Mesenchymal stem cell (in vitro differentiated cells and primary cell): ENCODE results near the gene CCDC102A.
A peak's percentile ranks its signal among the peaks of the same experiment; 100 is the strongest.

Experiments
- DNase-seq: peaks from one replicate; pipeline ENCODE4 v3.0.0-alpha.2; 2013
- H2AFZ ChIP-seq: one replicate; pipeline ENCODE4 v1.6.1; 2013; ENCODE audit warnings: low read depth, mild to moderate bottlenecking, control low read depth, inconsistent platforms, low read length, moderate library complexity
- H2AK5ac ChIP-seq: 2 replicates; pipeline ENCODE4 v1.6.1; 2013; ENCODE audit warnings: low read length, moderate library complexity, mild to moderate bottlenecking, inconsistent platforms; ENCODE audit not compliant: severe bottlenecking
- H2BK120ac ChIP-seq: one replicate; pipeline ENCODE4 v1.6.1; 2013; ENCODE audit warnings: low read depth, mild to moderate bottlenecking, inconsistent platforms, low read length, moderate library complexity
- H2BK12ac ChIP-seq, 2 experiments: one replicate each; pipeline ENCODE4 v1.6.1; 2013; ENCODE audit warnings: inconsistent platforms in 2 of 2, low read length in 2 of 2, mild to moderate bottlenecking in 2 of 2, moderate library complexity in 2 of 2, control low read depth in 1 of 2
- H2BK15ac ChIP-seq: one replicate; pipeline ENCODE4 v1.6.1; 2013; ENCODE audit warnings: mild to moderate bottlenecking, low read depth, inconsistent platforms; ENCODE audit not compliant: poor library complexity, severe bottlenecking
- H2BK5ac ChIP-seq: 2 replicates; pipeline ENCODE4 v1.6.1; 2013; ENCODE audit warnings: low read depth, mild to moderate bottlenecking, low read length, control low read depth, inconsistent platforms; ENCODE audit not compliant: poor library complexity, severe bottlenecking
- H3K14ac ChIP-seq, 2 experiments: one replicate each; pipeline ENCODE4 v1.6.1; 2013; ENCODE audit warnings: inconsistent platforms in 2 of 2, low read length in 2 of 2, control low read depth in 1 of 2, mild to moderate bottlenecking in 1 of 2, moderate library complexity in 1 of 2
- H3K18ac ChIP-seq, 2 experiments: one replicate each; pipeline ENCODE4 v1.6.1; 2013; ENCODE audit warnings: inconsistent platforms in 2 of 2, low read length in 2 of 2, control low read depth in 1 of 2, low read depth in 1 of 2, mild to moderate bottlenecking in 1 of 2
- H3K23ac ChIP-seq, 2 experiments: one replicate each; pipeline ENCODE4 v1.6.1; 2013; ENCODE audit warnings: inconsistent platforms in 2 of 2, low read length in 2 of 2, mild to moderate bottlenecking in 2 of 2, moderate library complexity in 2 of 2, control low read depth in 1 of 2
- H3K27ac ChIP-seq: 2 replicates; pipeline ENCODE4 v1.5.1; 2013; ENCODE audit warnings: mild to moderate bottlenecking, moderate library complexity, low read length, control low read depth, inconsistent platforms; ENCODE audit not compliant: poor library complexity, severe bottlenecking
- H3K27me3 ChIP-seq, 2 experiments: 2 replicates each; pipeline versions ENCODE4 v1.6.1 to v1.7.0; 2013; ENCODE audit warnings: low read length in 2 of 2, mild to moderate bottlenecking in 2 of 2, moderate library complexity in 2 of 2, control low read depth in 1 of 2, inconsistent platforms in 1 of 2; ENCODE audit not compliant: control insufficient read depth in 1 of 2, insufficient read depth in 1 of 2
- H3K36me3 ChIP-seq, 2 experiments: 2 replicates each; pipeline versions ENCODE4 v1.6.1 to v1.7.0; 2013; ENCODE audit warnings: low read length in 2 of 2, control low read depth in 1 of 2, inconsistent platforms in 1 of 2, low read depth in 1 of 2, mild to moderate bottlenecking in 1 of 2; ENCODE audit not compliant: insufficient read depth in 2 of 2, control insufficient read depth in 1 of 2
- H3K4ac ChIP-seq, 2 experiments: one replicate each; pipeline ENCODE4 v1.6.1; 2013; ENCODE audit warnings: inconsistent platforms in 2 of 2, low read length in 2 of 2, mild to moderate bottlenecking in 2 of 2, moderate library complexity in 2 of 2, control low read depth in 1 of 2, low read depth in 1 of 2
- H3K4me1 ChIP-seq: 2 replicates; pipeline ENCODE4 v1.6.1; 2013; ENCODE audit warnings: low read depth, low read length, control low read depth; ENCODE audit not compliant: control insufficient read depth, insufficient read depth
- H3K4me2 ChIP-seq: 2 replicates; pipeline ENCODE4 v1.6.1; 2013; ENCODE audit warnings: low read length, mild to moderate bottlenecking, inconsistent platforms; ENCODE audit not compliant: poor library complexity, severe bottlenecking
- H3K4me3 ChIP-seq, 2 experiments: 2 replicates each; pipeline versions ENCODE4 v1.5.1 to v1.7.0; 2013; ENCODE audit warnings: low read length in 2 of 2, mild to moderate bottlenecking in 2 of 2, control low read depth in 1 of 2, low read depth in 1 of 2; ENCODE audit not compliant: insufficient read depth in 1 of 2
- H3K79me1 ChIP-seq: replicated peaks from 2 replicates; pipeline ENCODE4 v1.6.1; 2013; ENCODE audit warnings: mild to moderate bottlenecking, control low read depth, low read length, inconsistent platforms; ENCODE audit not compliant: poor library complexity, severe bottlenecking
- H3K9ac ChIP-seq: 2 replicates; pipeline ENCODE4 v1.7.0; 2013; ENCODE audit warnings: mild to moderate bottlenecking, low read length, moderate library complexity
- H3K9me3 ChIP-seq: 2 replicates; pipeline ENCODE4 v1.7.0; 2013; ENCODE audit warnings: mild to moderate bottlenecking, low read length; ENCODE audit not compliant: control insufficient read depth
- H4K8ac ChIP-seq: one replicate; pipeline ENCODE4 v1.6.1; 2013; ENCODE audit warnings: inconsistent platforms, mild to moderate bottlenecking, low read length, moderate library complexity
- H4K91ac ChIP-seq: one replicate; pipeline ENCODE4 v1.6.1; 2013; ENCODE audit warnings: mild to moderate bottlenecking, low read length, inconsistent platforms
- WGBS: methylation state at CpG from one replicate; pipeline ENCODE4 v1.1.7; 2013; ENCODE audit warnings: mixed read lengths; 5-methylcytosine and 5-hydroxymethylcytosine counted together

The CCDC102A gene

DNA sequence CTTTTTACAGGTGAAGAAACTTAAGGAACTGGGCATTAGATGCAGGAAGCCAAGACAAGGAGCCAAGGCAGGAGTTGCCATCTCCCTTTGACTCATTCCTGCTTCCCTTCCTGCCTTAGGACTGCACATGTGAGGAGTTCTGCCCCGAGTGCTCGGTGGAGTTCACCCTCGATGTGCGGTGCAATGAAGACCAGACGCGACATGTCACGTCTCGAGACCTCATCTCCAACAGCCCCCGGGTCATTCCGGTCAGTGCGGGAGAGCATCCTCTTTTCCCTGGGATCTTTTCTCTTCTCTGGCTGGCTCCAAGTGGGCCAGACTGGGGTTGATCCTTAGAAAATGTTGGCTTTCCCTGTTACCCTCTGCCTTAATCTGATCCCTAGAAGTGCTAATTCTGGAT lies 67.3 kb downstream of the CCDC102A start:
- no peak overlapping the region for H2AFZ ChIP-seq
- H2AK5ac ChIP-seq, result no peak overlapping the region
- WGBS, result 83% methylated on average over 11 of the region's 11 CpGs
- H3K4me2 ChIP-seq, result no peak overlapping the region
- no peaks in the 10 kb centered on the region for H3K27me3 ChIP-seq
- H4K8ac ChIP-seq, result no peak overlapping the region
- no peak overlapping the region for H3K4me3 ChIP-seq
- no peak overlapping the region for H3K18ac ChIP-seq
- H3K36me3 ChIP-seq, result peaks cover 58 to 93% of the 10 kb centered on the region in 2 experiments
- no peaks in the 10 kb centered on the region for H3K9me3 ChIP-seq
- H2BK120ac ChIP-seq, result no peak overlapping the region
- H2BK15ac ChIP-seq, result no peak overlapping the region
- no peak overlapping the region for H3K14ac ChIP-seq
- no peak overlapping the region for H2BK12ac ChIP-seq
- DNase-seq, result no peak
- H3K27ac ChIP-seq, result no peak overlapping the region
- no peak overlapping the region for H2BK5ac ChIP-seq
- no peak overlapping the region for H3K9ac ChIP-seq
- no peak overlapping the region for H3K4ac ChIP-seq
- H3K4me1 ChIP-seq, result peaks cover 34% of the 10 kb centered on the region
- no peak overlapping the region for H3K23ac ChIP-seq
- H3K79me1 ChIP-seq, result peaks cover 22% of the 10 kb centered on the region
- H4K91ac ChIP-seq, result no peak overlapping the region

DNA sequence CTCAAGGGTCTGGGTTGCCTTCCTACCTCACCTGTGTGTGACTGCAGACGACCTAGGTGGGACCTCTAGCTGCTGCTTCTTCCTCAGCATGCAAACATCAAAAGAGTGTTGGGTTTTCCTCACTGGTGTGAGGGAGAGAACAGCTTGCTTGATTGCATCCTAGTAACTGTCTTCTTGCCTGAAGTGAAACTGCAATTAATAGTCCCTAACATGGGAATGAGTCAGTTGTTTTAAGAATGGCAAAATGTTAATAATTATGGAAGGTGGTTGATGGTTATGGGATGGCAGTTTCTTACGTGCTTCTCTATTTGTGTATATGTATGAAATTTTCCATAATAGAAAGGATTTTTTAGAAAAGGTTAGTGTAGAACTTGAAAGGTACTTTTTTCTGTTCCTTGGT lies 68.0 kb downstream of the CCDC102A start:
- Histone ChIP-seq H2BK12ac (no peak overlapping the region), H2AFZ (no peak overlapping the region), H4K91ac (no peak overlapping the region), H3K18ac (no peak overlapping the region), H2AK5ac (no peak overlapping the region), H3K36me3 (peaks cover 51 to 90% of the 10 kb centered on the region in 2 experiments), H3K27me3 (no peaks in the 10 kb centered on the region), H3K23ac (no peak overlapping the region), H2BK15ac (no peak overlapping the region), H3K27ac (peak overlapping the region; percentile 17), H3K79me1 (peaks cover 19% of the 10 kb centered on the region), H3K9ac (no peak overlapping the region), H3K9me3 (no peaks in the 10 kb centered on the region), H3K4me1 (peaks cover 38% of the 10 kb centered on the region), H4K8ac (no peak overlapping the region), H3K4me3 (no peak overlapping the region), H3K4ac (no peak overlapping the region), H3K4me2 (peak overlapping the region; percentile 24), H2BK5ac (no peak overlapping the region), H2BK120ac (no peak overlapping the region), H3K14ac (no peak overlapping the region)
- DNase-seq, result no peak
- 97% methylated on average over 2 of the region's 2 CpGs for WGBS

DNA sequence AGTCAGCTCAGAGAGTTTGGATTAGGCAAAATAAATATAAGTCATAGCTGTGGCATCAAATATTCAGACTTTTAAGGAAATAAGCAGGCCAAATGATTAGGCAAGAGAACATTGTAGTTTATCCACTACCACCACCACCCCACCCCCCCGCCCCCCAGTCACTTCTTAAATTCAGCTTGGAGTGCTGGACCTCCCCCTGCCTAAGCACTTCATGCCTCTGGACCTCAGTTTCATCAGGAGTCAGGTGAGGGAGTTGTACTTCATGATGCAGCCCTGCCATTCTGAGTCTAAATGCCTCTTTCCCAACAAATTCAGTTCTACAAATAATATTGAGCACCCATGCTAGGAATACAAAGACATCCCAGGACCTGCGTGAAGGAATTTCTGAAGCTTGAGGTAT lies 71.8 kb downstream of the CCDC102A start:
- no peak overlapping the region for H4K8ac ChIP-seq
- peaks cover 36 to 75% of the 10 kb centered on the region in 2 experiments for H3K36me3 ChIP-seq
- H3K27me3 ChIP-seq, result no peaks in the 10 kb centered on the region
- no peak overlapping the region for H2AK5ac ChIP-seq
- no peak overlapping the region for H3K27ac ChIP-seq
- H2BK12ac ChIP-seq, result no peak overlapping the region
- no peak overlapping the region for H2BK15ac ChIP-seq
- H3K4ac ChIP-seq, result no peak overlapping the region
- no peak overlapping the region for H2AFZ ChIP-seq
- H3K9ac ChIP-seq, result peak overlapping the region; percentile 94
- H3K4me2 ChIP-seq, result no peak overlapping the region
- H4K91ac ChIP-seq, result no peak overlapping the region
- no peak for DNase-seq
- H2BK120ac ChIP-seq, result no peak overlapping the region
- H3K9me3 ChIP-seq, result no peaks in the 10 kb centered on the region
- peaks cover 17% of the 10 kb centered on the region for H3K4me1 ChIP-seq
- no peak overlapping the region for H2BK5ac ChIP-seq
- H3K79me1 ChIP-seq, result peaks cover 14% of the 10 kb centered on the region
- no peak overlapping the region for H3K23ac ChIP-seq
- no peak overlapping the region for H3K18ac ChIP-seq
- WGBS, result no CpG with 5 or more reads among the region's 2 CpGs
- no peak overlapping the region for H3K14ac ChIP-seq
- no peak overlapping the region for H3K4me3 ChIP-seq

DNA sequence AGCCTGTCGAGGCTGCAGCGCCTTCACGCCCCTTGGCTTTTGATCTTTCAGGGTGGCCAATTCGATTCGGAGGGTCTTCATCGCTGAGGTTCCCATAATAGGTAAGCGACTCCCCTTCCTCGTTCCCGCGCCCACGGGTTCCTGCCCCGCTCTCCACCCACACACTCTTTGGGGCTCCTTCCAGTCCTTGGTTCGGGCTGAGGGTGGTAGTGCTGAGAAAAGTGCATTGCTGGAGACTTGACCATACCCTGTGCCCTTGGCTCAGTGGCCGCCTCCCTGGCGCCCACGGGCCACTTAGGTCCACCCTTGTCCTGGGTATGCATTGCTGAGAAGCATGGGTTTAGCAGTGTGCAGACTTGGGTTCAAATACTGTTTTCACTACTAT lies 73.4 kb downstream of the CCDC102A start:
- Histone ChIP-seq H3K27me3 (no peaks in the 10 kb centered on the region), H3K14ac (peak overlapping the region in 1 of 2 experiments; percentile 70), H3K9me3 (no peaks in the 10 kb centered on the region), H2BK15ac (peak overlapping the region; percentile 13), H3K27ac (no peak overlapping the region), H2BK12ac (no peak overlapping the region), H3K23ac (peak overlapping the region in 1 of 2 experiments; percentile 23), H3K4ac (peak overlapping the region; percentile 15 to 88), H4K8ac (no peak overlapping the region), H2AK5ac (no peak overlapping the region), H3K79me1 (peaks cover 8% of the 10 kb centered on the region), H3K9ac (peak overlapping the region; percentile 94), H3K4me1 (peaks cover 10% of the 10 kb centered on the region), H3K18ac (peak overlapping the region in 1 of 2 experiments; percentile 73), H3K4me2 (peak overlapping the region; percentile 68), H3K4me3 (peak overlapping the region; percentile 72 to 96), H3K36me3 (peaks cover 35 to 75% of the 10 kb centered on the region in 2 experiments), H2BK5ac (no peak overlapping the region), H2AFZ (no peak overlapping the region), H2BK120ac (peak overlapping the region; percentile 8), H4K91ac (peak overlapping the region; percentile 55)
- peak; percentile 32 for DNase-seq
- WGBS, result 0% methylated on average over 6 of the region's 16 CpGs
